Measurements from ENCODE around the gene ANTXR1. TPM values are rescaled to one million over a fixed set of nuclear protein-coding genes. Genes with fewer than 3 reads are reported as not detected.

Gene ANTXR1
- total RNA-seq, 1 experiment from 2014 or later: 25.7 TPM

GRCh38 chr2:69031466-69031865 is 18.5 kb downstream of the ANTXR1 start (continued):
- TF ChIP-seq CTCF (IDR thresholded peaks at IDR 0.05 in 2 of 3, conservative IDR thresholded peaks at IDR 0.05 in 1 of 3; ENCODE audit: borderline replicate concordance in 1 of 3, insufficient read depth in 1 of 3, low read depth in 2 of 3, low read length in 2 of 3) (no peak), MAX (IDR thresholded peaks at IDR 0.05) (no peak), RAD21 (IDR thresholded peaks at IDR 0.05; ENCODE audit: low read depth) (no peak)

- ChIA-PET POLR2A (no interaction called here), CTCF (no interaction called here), RAD21 (ENCODE audit: low non-redundant PET in 1 of 2, low total read pairs in 2 of 2, uncharacterized antibody in 2 of 2, unreplicated experiment in 2 of 2) (no interaction called here)
- Histone ChIP-seq H3K36me3 (ENCODE audit: control insufficient read depth in 1 of 2, insufficient read depth in 2 of 2, low read length in 2 of 2) (no peaks in the 10 kb centered on the region), H3K4me1 (ENCODE audit: control insufficient read depth in 1 of 2, insufficient read depth in 2 of 2, low read length in 2 of 2) (no peaks in the 10 kb centered on the region), H4K20me1 (ENCODE audit: insufficient read depth) (no peaks in the 10 kb centered on the region), H2AFZ (ENCODE audit: low read depth, low read length, poor library complexity, severe bottlenecking) (no peak overlapping the region), H3K4me2 (ENCODE audit: low read length) (no peak overlapping the region), H3K9ac (ENCODE audit: low read length) (no peak overlapping the region), H3K79me2 (ENCODE audit: insufficient read depth, low read length) (0 out of 2 replicates have a peak, but pooled peaks cover 4% of the 10 kb centered on the region), H3K4me3 (replicated peaks in 1 of 2; ENCODE audit: low read depth in 1 of 2, low read length in 2 of 2) (no peak overlapping the region), H3K27me3 (ENCODE audit: insufficient read depth, low read length) (no peaks in the 10 kb centered on the region), H3K9me3 (ENCODE audit: control insufficient read depth in 1 of 2, insufficient read depth in 1 of 2, low read depth in 1 of 2, low read length in 2 of 2) (no peaks in the 10 kb centered on the region), H3K9me2 (ENCODE audit: insufficient read depth) (no peaks in the 10 kb centered on the region), H3K27ac (ENCODE audit: low read depth, low read length) (no peak overlapping the region)
- no peak for DNase-seq (ENCODE audit: low read depth, low spot score)
- no TSS peak for BruUV-seq (replicated peaks)
- no peak for TF ChIP-seq ZNF274 (IDR thresholded peaks at IDR 0.05; ENCODE audit: low read depth, low read length)
- TF ChIP-seq JUND (IDR thresholded peaks at IDR 0.05): no peak
- ATAC-seq: no peak
- intact Hi-C loops (cut with micrococcal nuclease): no loop called here
Measured at GRCh38 chr2:69032336-69032735, 19.4 kb downstream of the ANTXR1 start.

Data from HCT116 (cell line).